CD14-positive monocyte (primary cell): Measurements from ENCODE around the gene ZSCAN5B. TPM values are rescaled to one million over a fixed set of nuclear protein-coding genes. Genes with fewer than 3 reads are reported as not detected.
A peak's percentile ranks its signal among the peaks of the same experiment; 100 is the strongest.

Source experiments
- DNase-seq, 3 donors: peaks; one replicate each; pipeline ENCODE4 v3.0.0-alpha.2; 2011 to 2022
- H2AFZ ChIP-seq: 2 replicates; pipeline ENCODE4 v1.6.0; 2012; ENCODE audit warnings: mild to moderate bottlenecking, low read depth, low read length, inconsistent platforms; ENCODE audit not compliant: insufficient read depth, poor library complexity, severe bottlenecking
- H3K27ac ChIP-seq, 2 donors: 1 replicate in 1 of 2; 2 replicates in 1 of 2; pipeline ENCODE4 v1.5.1; 2012 to 2013; ENCODE audit warnings: low read length in 2 of 2, control low read depth in 1 of 2, inconsistent platforms in 1 of 2, low read depth in 1 of 2, mild to moderate bottlenecking in 1 of 2
- H3K27me3 ChIP-seq, 2 donors: one replicate each; pipeline versions ENCODE4 v1.6.0 to v1.6.1; 2011 to 2013; ENCODE audit warnings: low read length in 2 of 2; ENCODE audit not compliant: control insufficient read depth in 2 of 2, insufficient read depth in 2 of 2
- H3K36me3 ChIP-seq, 2 donors: replicated peaks in 1 of 2; 1 replicate in 1 of 2; 2 replicates in 1 of 2; pipeline versions ENCODE4 v1.5.1 to v1.6.1; 2012 to 2013; ENCODE audit warnings: low read length in 2 of 2, control low read depth in 1 of 2, inconsistent platforms in 1 of 2, mild to moderate bottlenecking in 1 of 2; ENCODE audit not compliant: insufficient read depth in 2 of 2, control insufficient read depth in 1 of 2
- H3K4me1 ChIP-seq, 2 donors: 1 replicate in 1 of 2; 2 replicates in 1 of 2; pipeline versions ENCODE4 v1.5.1 to v1.6.1; 2012 to 2013; ENCODE audit warnings: low read length in 2 of 2, control low read depth in 1 of 2, inconsistent platforms in 1 of 2, mild to moderate bottlenecking in 1 of 2, moderate library complexity in 1 of 2; ENCODE audit not compliant: insufficient read depth in 2 of 2, control insufficient read depth in 1 of 2
- H3K4me2 ChIP-seq: replicated peaks from 2 replicates; pipeline ENCODE3; 2012; ENCODE audit warnings: low read length, moderate library complexity, mild to moderate bottlenecking; ENCODE audit not compliant: poor library complexity, severe bottlenecking; ENCODE audit errors: extremely low read depth
- H3K4me3 ChIP-seq, 3 experiments: fragments of 200-600 bp in 1 of 3; sonication (generic) in 1 of 3; replicated peaks in 1 of 3; 1 replicate in 2 of 3; 2 replicates in 1 of 3; pipeline ENCODE4 v1.5.1; 2011 to 2013; ENCODE audit warnings: low read length in 3 of 3, mild to moderate bottlenecking in 3 of 3, control low read depth in 2 of 3, low read depth in 2 of 3, inconsistent platforms in 1 of 3, moderate library complexity in 1 of 3
- H3K79me2 ChIP-seq: 2 replicates; pipeline ENCODE4 v1.6.0; 2012; ENCODE audit warnings: mild to moderate bottlenecking, control low read depth, inconsistent platforms, low read length, moderate library complexity; ENCODE audit not compliant: insufficient read depth
- H3K9ac ChIP-seq: 2 replicates; pipeline ENCODE4 v1.6.0; 2017; ENCODE audit warnings: low read length, mild to moderate bottlenecking; ENCODE audit not compliant: insufficient read depth, poor library complexity, severe bottlenecking
- H3K9me3 ChIP-seq, 2 donors: replicated peaks in 1 of 2; 1 replicate in 1 of 2; 2 replicates in 1 of 2; pipeline versions ENCODE4 v1.5.1 to v1.6.1; 2012 to 2013; ENCODE audit warnings: low read length in 2 of 2, control low read depth in 1 of 2; ENCODE audit not compliant: control insufficient read depth in 1 of 2, insufficient read depth in 1 of 2
- H4K20me1 ChIP-seq: 2 replicates; pipeline ENCODE4 v1.6.0; 2012; ENCODE audit warnings: mild to moderate bottlenecking, low read length, control low read depth, moderate library complexity; ENCODE audit not compliant: insufficient read depth
- H3K27ac Mint-ChIP-seq, 7 donors: one replicate each; pipeline ENCODE4 v1.8.0; 2020; ENCODE audit warnings: mild to moderate bottlenecking in 7 of 7, mixed read lengths in 7 of 7, moderate library complexity in 6 of 7, inconsistent platforms in 2 of 7
- H3K27me3 Mint-ChIP-seq, 3 donors: one replicate each; pipeline ENCODE4 v1.8.0; 2021 to 2022; ENCODE audit warnings: low read depth in 3 of 3, mild to moderate bottlenecking in 3 of 3, mixed read lengths in 3 of 3, moderate library complexity in 3 of 3, inconsistent platforms in 1 of 3
- H3K36me3 Mint-ChIP-seq, 2 donors: one replicate each; pipeline ENCODE4 v1.8.0; 2020; ENCODE audit warnings: mixed read lengths in 2 of 2, inconsistent platforms in 1 of 2, mild to moderate bottlenecking in 1 of 2
- H3K4me1 Mint-ChIP-seq: one replicate; pipeline ENCODE4 v1.8.0; 2020; ENCODE audit warnings: mild to moderate bottlenecking, mixed read lengths
- H3K4me3 Mint-ChIP-seq, 2 donors: one replicate each; pipeline ENCODE4 v1.8.0; 2020; ENCODE audit warnings: mild to moderate bottlenecking in 2 of 2, mixed read lengths in 2 of 2, moderate library complexity in 1 of 2
- H3K9me3 Mint-ChIP-seq, 7 donors: one replicate each; pipeline ENCODE4 v1.8.0; 2020 to 2022; ENCODE audit warnings: mixed read lengths in 7 of 7, mild to moderate bottlenecking in 6 of 7, moderate library complexity in 6 of 7, inconsistent platforms in 2 of 7
- WGBS: methylation state at CpG from one replicate; pipeline ENCODE4 v1.1.5; 2013; ENCODE audit warnings: missing lambda C conversion rate; ENCODE audit not compliant: insufficient coverage; 5-methylcytosine and 5-hydroxymethylcytosine counted together
- intact Hi-C, 2 donors: fragments of 100-400 bp; cut with micrococcal nuclease; formaldehyde crosslinking; loops; one replicate each; pipeline versions ENCODE4 v1.15.0 to v1.15.1; 2023
- polyA plus RNA-seq, 3 donors: library from polyadenylated mRNA; depleted of rRNA in 1 of 3; unstranded in 2 of 3; stranded (reverse) in 1 of 3; fragments of 300-500 nt in 2 of 3; fragments of >200 nt in 1 of 3; fragmentation: Illumina TruSeq in 2 of 3; gene quantifications; 1 replicate in 2 of 3; 2 replicates in 1 of 3; pipeline ENCODE4 v1.2.3, GENCODE V29; 2012 to 2021
- TF ChIP-seq, protein P1 (sequence below): fragments of 200-600 bp; IDR thresholded peaks from one replicate; pipeline ENCODE4 v1.8.0; 2022; ENCODE audit warnings: antibody characterized with exemption, mild to moderate bottlenecking

Gene ZSCAN5B
- polyA plus RNA-seq, 3 donors = not detected

- H3K4me1 Mint-ChIP-seq = peaks cover 52% of the 10 kb centered on the region
- peak overlapping the region; percentile 84 for H2AFZ ChIP-seq
- H3K9me3 Mint-ChIP-seq = no peaks in the 10 kb centered on the region
- H3K36me3 Mint-ChIP-seq = no peaks in the 10 kb centered on the region
- TF ChIP-seq, protein P1, sequence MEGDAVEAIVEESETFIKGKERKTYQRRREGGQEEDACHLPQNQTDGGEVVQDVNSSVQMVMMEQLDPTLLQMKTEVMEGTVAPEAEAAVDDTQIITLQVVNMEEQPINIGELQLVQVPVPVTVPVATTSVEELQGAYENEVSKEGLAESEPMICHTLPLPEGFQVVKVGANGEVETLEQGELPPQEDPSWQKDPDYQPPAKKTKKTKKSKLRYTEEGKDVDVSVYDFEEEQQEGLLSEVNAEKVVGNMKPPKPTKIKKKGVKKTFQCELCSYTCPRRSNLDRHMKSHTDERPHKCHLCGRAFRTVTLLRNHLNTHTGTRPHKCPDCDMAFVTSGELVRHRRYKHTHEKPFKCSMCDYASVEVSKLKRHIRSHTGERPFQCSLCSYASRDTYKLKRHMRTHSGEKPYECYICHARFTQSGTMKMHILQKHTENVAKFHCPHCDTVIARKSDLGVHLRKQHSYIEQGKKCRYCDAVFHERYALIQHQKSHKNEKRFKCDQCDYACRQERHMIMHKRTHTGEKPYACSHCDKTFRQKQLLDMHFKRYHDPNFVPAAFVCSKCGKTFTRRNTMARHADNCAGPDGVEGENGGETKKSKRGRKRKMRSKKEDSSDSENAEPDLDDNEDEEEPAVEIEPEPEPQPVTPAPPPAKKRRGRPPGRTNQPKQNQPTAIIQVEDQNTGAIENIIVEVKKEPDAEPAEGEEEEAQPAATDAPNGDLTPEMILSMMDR = no peak
- H3K4me3 Mint-ChIP-seq = peak overlapping the region; percentile 85 to 91
- 34% methylated on average over 21 of the region's 22 CpGs for WGBS
- no peaks in the 10 kb centered on the region for H3K9me3 ChIP-seq
- peak overlapping the region; percentile 81 to 84 for H3K27ac ChIP-seq
- H3K27me3 Mint-ChIP-seq = no peaks in the 10 kb centered on the region
- peak overlapping the region; percentile 97 for H3K4me2 ChIP-seq
- peak overlapping the region; percentile 43 to 94 (median 79) for H3K4me3 ChIP-seq
- peaks cover 6% of the 10 kb centered on the region for H3K79me2 ChIP-seq
- no peaks in the 10 kb centered on the region for H3K36me3 ChIP-seq
- peaks cover 39% of the 10 kb centered on the region in 2 donors for H3K4me1 ChIP-seq
- H3K27me3 ChIP-seq = no peaks in the 10 kb centered on the region
- intact Hi-C loops = loop anchor here (2.0 kb wide), 1 partner anchor 19 kb away; the partner anchor contains the start of gene ZNF787 (in 2 of the 2)
- DNase-seq = peak; percentile 30 to 60 (median 30)
- H3K9ac ChIP-seq = peak overlapping the region; percentile 70
- H3K27ac Mint-ChIP-seq = peak overlapping the region; percentile 89 to 95 (median 93)
- no peaks in the 10 kb centered on the region for H4K20me1 ChIP-seq
These were observed 57.6 kb downstream of the ZSCAN5B start for GRCh38 chr19:56139847-56140582.

Other genes with a start within 250 kb of the ZSCAN5B start
- gene NLRP8, start 250.0 kb downstream of the ZSCAN5B start, polyA plus RNA-seq = not detected
- not detected for gene NLRP5, start 211.0 kb downstream of the ZSCAN5B start, polyA plus RNA-seq
- 10 to 100 TPM in 1 of 3 donors, 1 to 10 TPM in 2; 1.2 to 16.2 (median 1.8) TPM for gene ZNF787, start 76.5 kb downstream of the ZSCAN5B start, polyA plus RNA-seq
- gene ZNF444, start 56.5 kb downstream of the ZSCAN5B start, polyA plus RNA-seq = 1 to 10 TPM; 2.7 to 6.9 (median 3.5) TPM
- gene GALP, start 21.8 kb downstream of the ZSCAN5B start, polyA plus RNA-seq = not detected
- not detected for gene ZSCAN5C, start 4.5 kb upstream of the ZSCAN5B start, polyA plus RNA-seq
- gene EDDM13, start 75.0 kb upstream of the ZSCAN5B start, polyA plus RNA-seq = under 1 TPM; 0.25 to 0.70 (median 0.61) TPM
- 10 to 100 TPM in 1 of 3 donors, 1 to 10 TPM in 2; 5.3 to 11.3 (median 6.3) TPM for gene ZSCAN5A, start 117.1 kb upstream of the ZSCAN5B start, polyA plus RNA-seq
- 1 to 10 TPM; 1.4 to 4.9 (median 1.6) TPM for gene ZNF582, start 195.8 kb upstream of the ZSCAN5B start, polyA plus RNA-seq
- gene ZNF583, start 206.5 kb upstream of the ZSCAN5B start, polyA plus RNA-seq = 1 to 10 TPM; 1.3 to 6.6 (median 4.0) TPM